ENCODE measurements around the gene GTPBP1. TPM values are rescaled to one million over a fixed set of nuclear protein-coding genes. Genes with fewer than 3 reads are reported as not detected.

Gene GTPBP1
- total RNA-seq, 2 experiments from 2014 or later, result 111 to 114 TPM

DNA sequence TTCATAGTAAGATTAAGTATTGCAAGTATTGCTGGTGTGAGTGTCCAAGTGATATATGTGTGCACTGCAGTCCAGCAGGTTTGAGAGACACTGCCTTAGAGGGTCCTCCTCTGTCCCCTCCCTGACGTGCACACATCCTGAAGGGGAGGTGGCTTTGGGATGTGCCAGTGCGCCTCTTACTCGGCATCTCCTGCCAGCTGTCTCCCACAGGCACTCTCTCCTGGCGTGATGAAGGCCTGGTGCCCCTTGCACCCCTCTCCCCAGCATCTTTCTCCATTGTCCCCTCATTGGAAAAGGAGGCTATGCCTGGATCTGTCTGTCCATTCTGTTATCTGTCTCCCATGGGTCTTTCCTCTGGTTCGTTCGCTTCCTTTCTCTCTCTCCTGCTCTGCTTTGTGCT is 24.2 kb downstream of the GTPBP1 start:
- CTCF ChIA-PET, result no interaction called here

GRCh38 chr22:38730411-38730871 is 24.7 kb downstream of the GTPBP1 start:
- Mint-ChIP-seq H3K4me1 (peaks cover 21% of the 10 kb centered on the region), H3K4me3 (no peak overlapping the region), H3K9me3 (no peaks in the 10 kb centered on the region), H3K27me3 (no peaks in the 10 kb centered on the region), H3K36me3 (ENCODE audit: low read depth) (peaks cover 91% of the 10 kb centered on the region), H3K27ac (peak overlapping the region; percentile 5)
- DNase-seq, result no peak
- POLR2A ChIA-PET, result interaction anchor here (1.1 to 16.2 kb wide), 5 partner anchors 10 to 49 kb away, joined by 3 to 479 read pairs (median 23); partner anchors contain the start of genes GTPBP1, SUN2 and TOMM22
- CTCF ChIA-PET, result no interaction called here

More for the DNA sequence above, 24.2 kb downstream of the GTPBP1 start:
- H3K36me3 Mint-ChIP-seq (ENCODE audit: low read depth), result peaks cover 91% of the 10 kb centered on the region
- H3K4me3 Mint-ChIP-seq, result no peak overlapping the region
- H3K9me3 Mint-ChIP-seq, result no peaks in the 10 kb centered on the region
- peak overlapping the region; percentile 5 for H3K27ac Mint-ChIP-seq
- POLR2A ChIA-PET, result interaction anchor here (1.3 to 16.2 kb wide), 4 partner anchors 10 to 24 kb away, joined by 6 to 479 read pairs (median 50); partner anchors contain the start of genes GTPBP1 and SUN2
- no peaks in the 10 kb centered on the region for H3K27me3 Mint-ChIP-seq
- peaks cover 17% of the 10 kb centered on the region for H3K4me1 Mint-ChIP-seq
- DNase-seq, result no peak

GRCh38 chr22:38731703-38732161 is 26.0 kb downstream of the GTPBP1 start:
- Mint-ChIP-seq H3K9me3 (no peaks in the 10 kb centered on the region), H3K27ac (peak overlapping the region; percentile 52), H3K4me1 (peaks cover 34% of the 10 kb centered on the region), H3K27me3 (no peaks in the 10 kb centered on the region), H3K36me3 (ENCODE audit: low read depth) (peaks cover 90% of the 10 kb centered on the region), H3K4me3 (peak overlapping the region; percentile 17)
- CTCF ChIA-PET, result interaction anchor here (0.6 to 4.0 kb wide), 4 partner anchors 10 to 614 kb away, joined by 3 to 14 read pairs (median 6); partner anchors contain the start of gene GTPBP1
- no peak for DNase-seq
- POLR2A ChIA-PET, result interaction anchor here (0.9 to 16.2 kb wide), 11 partner anchors 9 to 711 kb away, joined by 3 to 479 read pairs (median 23); partner anchors contain the start of genes GTPBP1 and SUN2

GRCh38 chr22:38732251-38732815 is 26.6 kb downstream of the GTPBP1 start:
- DNase-seq, result no peak
- CTCF ChIA-PET, result interaction anchor here (0.6 to 4.0 kb wide), 7 partner anchors 7 to 614 kb away, joined by 3 to 24 read pairs (median 7); partner anchors contain the start of gene GTPBP1
- Mint-ChIP-seq H3K4me3 (no peak overlapping the region), H3K27me3 (no peaks in the 10 kb centered on the region), H3K27ac (peak overlapping the region; percentile 52), H3K9me3 (no peaks in the 10 kb centered on the region), H3K4me1 (peaks cover 38% of the 10 kb centered on the region), H3K36me3 (ENCODE audit: low read depth) (peaks cover 90% of the 10 kb centered on the region)
- POLR2A ChIA-PET, result interaction anchor here (0.8 to 16.2 kb wide), 13 partner anchors 8 to 112 kb away, joined by 3 to 479 read pairs (median 17); partner anchors contain the start of genes GTPBP1, SUN2 and TOMM22

DNA sequence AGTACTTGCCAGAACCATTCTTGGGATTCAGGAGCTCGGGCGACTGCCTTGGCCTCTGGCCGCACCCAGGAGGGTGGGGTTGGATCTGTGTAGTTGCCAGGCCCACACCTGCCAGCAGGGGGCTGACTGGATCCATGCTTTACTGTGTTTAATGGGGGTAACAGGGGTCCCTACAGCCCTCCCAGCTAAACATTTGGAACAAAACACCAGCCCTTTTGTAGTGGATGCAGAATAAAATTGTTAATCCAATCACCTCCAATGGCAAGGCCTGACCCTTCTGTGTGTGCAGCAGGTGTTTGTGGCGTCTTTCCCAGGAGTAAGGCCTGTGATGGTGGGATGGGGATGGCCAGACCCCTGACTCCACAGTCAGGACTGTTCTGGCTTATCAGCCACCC is 27.6 kb downstream of the GTPBP1 start:
- Mint-ChIP-seq H3K36me3 (ENCODE audit: low read depth) (peaks cover 93% of the 10 kb centered on the region), H3K27ac (peak overlapping the region; percentile 68), H3K27me3 (no peaks in the 10 kb centered on the region), H3K4me1 (peaks cover 48% of the 10 kb centered on the region), H3K4me3 (peak overlapping the region; percentile 27), H3K9me3 (no peaks in the 10 kb centered on the region)
- CTCF ChIA-PET, result interaction anchor here (1.1 to 4.0 kb wide), 9 partner anchors 8 to 110 kb away, joined by 3 to 24 read pairs (median 6); partner anchors contain the start of gene GTPBP1
- DNase-seq, result peak; percentile 59
- POLR2A ChIA-PET, result interaction anchor here (0.6 to 16.2 kb wide), 15 partner anchors 10 to 1004 kb away, joined by 3 to 479 read pairs (median 7); partner anchors contain the start of genes GTPBP1, SUN2 and TOMM22

- no peaks in the 10 kb centered on the region for H3K27me3 Mint-ChIP-seq
- H3K4me1 Mint-ChIP-seq, result peaks cover 49% of the 10 kb centered on the region
- H3K27ac Mint-ChIP-seq, result peak overlapping the region; percentile 68
- no peaks in the 10 kb centered on the region for H3K9me3 Mint-ChIP-seq
- POLR2A ChIA-PET, result interaction anchor here (1.3 to 16.2 kb wide), 11 partner anchors 9 to 52 kb away, joined by 3 to 479 read pairs (median 23); partner anchors contain the start of genes GTPBP1, SUN2 and TOMM22
- DNase-seq, result no peak
- no peak overlapping the region for H3K4me3 Mint-ChIP-seq
- H3K36me3 Mint-ChIP-seq (ENCODE audit: low read depth), result peaks cover 92% of the 10 kb centered on the region
- CTCF ChIA-PET, result interaction anchor here (0.5 to 4.0 kb wide), 9 partner anchors 9 to 221 kb away, joined by 3 to 24 read pairs (median 4); partner anchors contain the start of gene GTPBP1
Observed at GRCh38 chr22:38733724-38734381, 28.1 kb downstream of the GTPBP1 start.

- ChIA-PET POLR2A (interaction anchor here (1.0 to 16.2 kb wide), 10 partner anchors 8 to 249 kb away, joined by 3 to 479 read pairs (median 28); partner anchors contain the start of genes GTPBP1 and SUN2), CTCF (interaction anchor here (0.5 to 4.0 kb wide), 8 partner anchors 9 to 222 kb away, joined by 3 to 24 read pairs (median 4); partner anchors contain the start of gene GTPBP1)
- H3K36me3 Mint-ChIP-seq (ENCODE audit: low read depth), result peaks cover 91% of the 10 kb centered on the region
- no peaks in the 10 kb centered on the region for H3K9me3 Mint-ChIP-seq
- peak overlapping the region; percentile 68 for H3K27ac Mint-ChIP-seq
- no peaks in the 10 kb centered on the region for H3K27me3 Mint-ChIP-seq
- DNase-seq, result no peak
- H3K4me3 Mint-ChIP-seq, result no peak overlapping the region
- peaks cover 49% of the 10 kb centered on the region for H3K4me1 Mint-ChIP-seq
Observed at GRCh38 chr22:38734421-38735100, 28.8 kb downstream of the GTPBP1 start.

DNA sequence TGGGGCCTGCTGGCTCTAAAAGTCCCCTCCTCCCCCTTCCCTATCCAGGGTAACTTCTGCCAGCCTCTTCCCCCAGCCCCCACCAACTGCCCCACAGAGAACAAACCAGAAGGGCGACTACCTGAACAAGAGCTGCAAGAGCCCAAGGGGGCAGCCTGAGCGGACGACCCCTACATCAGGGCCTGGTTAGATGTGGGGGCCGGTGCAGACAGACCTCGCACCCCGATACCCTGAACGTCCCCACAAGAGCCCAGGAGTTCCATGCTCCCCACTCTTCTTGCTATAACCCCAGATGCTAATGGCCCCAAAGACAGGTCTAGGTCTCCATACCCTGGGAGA is 29.4 kb downstream of the GTPBP1 start:
- Mint-ChIP-seq H3K4me1 (peaks cover 51% of the 10 kb centered on the region), H3K4me3 (no peak overlapping the region), H3K9me3 (no peaks in the 10 kb centered on the region), H3K36me3 (ENCODE audit: low read depth) (peaks cover 91% of the 10 kb centered on the region), H3K27me3 (no peaks in the 10 kb centered on the region), H3K27ac (peak overlapping the region; percentile 83)
- CTCF ChIA-PET, result interaction anchor here (4.0 kb wide), 2 partner anchors 10 to 29 kb away, joined by 14 to 24 read pairs; partner anchors contain the start of gene GTPBP1
- POLR2A ChIA-PET, result interaction anchor here (1.0 to 16.2 kb wide), 8 partner anchors 8 to 249 kb away, joined by 3 to 479 read pairs (median 36); partner anchors contain the start of genes GTPBP1 and SUN2
- no peak for DNase-seq

DNA sequence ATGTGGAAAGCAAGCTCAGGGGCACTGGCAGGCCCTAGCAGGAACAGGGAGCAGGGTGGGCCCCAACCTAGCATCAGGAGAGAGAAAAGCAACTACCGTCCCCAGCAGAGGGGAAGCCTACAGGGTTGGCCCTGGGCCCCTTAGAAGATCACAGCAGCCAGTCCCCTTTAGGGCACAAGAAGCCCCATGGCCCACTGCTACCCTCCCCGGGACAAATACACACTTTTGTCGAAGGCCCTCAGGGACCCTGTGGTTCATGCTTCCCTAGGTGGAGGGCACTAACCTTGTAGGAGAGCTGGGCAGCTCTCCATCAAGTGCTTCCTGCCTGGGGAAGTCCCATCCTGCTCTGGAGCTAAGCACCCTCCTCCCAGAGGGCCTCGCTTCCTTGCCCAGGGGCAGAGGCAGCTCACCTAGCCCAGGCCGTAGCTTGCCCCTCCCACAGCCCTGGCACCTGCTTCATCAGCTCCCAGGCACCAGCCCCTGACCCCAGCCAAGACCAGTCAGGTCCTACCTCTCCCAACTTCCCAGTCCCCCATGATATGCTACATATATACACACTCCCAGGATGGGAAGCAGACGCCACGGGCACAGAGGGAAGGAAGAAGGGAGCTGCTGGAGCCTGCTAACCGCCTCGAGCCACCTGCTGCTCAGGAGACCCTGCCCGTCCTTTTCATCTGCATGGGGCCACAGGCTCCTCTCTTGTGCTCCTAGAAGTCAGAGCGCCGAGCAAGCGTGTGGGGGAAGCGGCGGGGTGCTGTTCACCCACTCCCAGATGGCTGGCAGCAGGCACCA is 29.9 kb downstream of the GTPBP1 start:
- CTCF ChIA-PET, result interaction anchor here (4.0 kb wide), 2 partner anchors 11 to 29 kb away, joined by 14 to 24 read pairs; partner anchors contain the start of gene GTPBP1
- H3K27ac Mint-ChIP-seq, result peak overlapping the region; percentile 83
- POLR2A ChIA-PET, result interaction anchor here (1.0 to 16.2 kb wide), 9 partner anchors 13 to 248 kb away, joined by 3 to 479 read pairs (median 23); partner anchors contain the start of genes GTPBP1 and SUN2
- no peak for DNase-seq
- H3K4me1 Mint-ChIP-seq, result peaks cover 51% of the 10 kb centered on the region
- H3K36me3 Mint-ChIP-seq (ENCODE audit: low read depth), result peaks cover 91% of the 10 kb centered on the region
- no peak overlapping the region for H3K4me3 Mint-ChIP-seq
- H3K9me3 Mint-ChIP-seq, result no peaks in the 10 kb centered on the region
- no peaks in the 10 kb centered on the region for H3K27me3 Mint-ChIP-seq

- ChIA-PET CTCF (interaction anchor here (4.0 kb wide), 1 partner anchor 11 kb away, joined by 24 read pairs; no protein-coding TSS in a partner anchor), POLR2A (interaction anchor here (1.0 to 16.2 kb wide), 7 partner anchors 14 to 39 kb away, joined by 3 to 479 read pairs (median 34); partner anchors contain the start of genes GTPBP1 and SUN2)
- H3K4me1 Mint-ChIP-seq, result peaks cover 55% of the 10 kb centered on the region
- peak overlapping the region; percentile 83 for H3K27ac Mint-ChIP-seq
- no peak overlapping the region for H3K4me3 Mint-ChIP-seq
- peaks cover 91% of the 10 kb centered on the region for H3K36me3 Mint-ChIP-seq (ENCODE audit: low read depth)
- no peak for DNase-seq
- no peaks in the 10 kb centered on the region for H3K27me3 Mint-ChIP-seq
- H3K9me3 Mint-ChIP-seq, result no peaks in the 10 kb centered on the region
Observed at GRCh38 chr22:38736257-38736570, 30.5 kb downstream of the GTPBP1 start.

DNA sequence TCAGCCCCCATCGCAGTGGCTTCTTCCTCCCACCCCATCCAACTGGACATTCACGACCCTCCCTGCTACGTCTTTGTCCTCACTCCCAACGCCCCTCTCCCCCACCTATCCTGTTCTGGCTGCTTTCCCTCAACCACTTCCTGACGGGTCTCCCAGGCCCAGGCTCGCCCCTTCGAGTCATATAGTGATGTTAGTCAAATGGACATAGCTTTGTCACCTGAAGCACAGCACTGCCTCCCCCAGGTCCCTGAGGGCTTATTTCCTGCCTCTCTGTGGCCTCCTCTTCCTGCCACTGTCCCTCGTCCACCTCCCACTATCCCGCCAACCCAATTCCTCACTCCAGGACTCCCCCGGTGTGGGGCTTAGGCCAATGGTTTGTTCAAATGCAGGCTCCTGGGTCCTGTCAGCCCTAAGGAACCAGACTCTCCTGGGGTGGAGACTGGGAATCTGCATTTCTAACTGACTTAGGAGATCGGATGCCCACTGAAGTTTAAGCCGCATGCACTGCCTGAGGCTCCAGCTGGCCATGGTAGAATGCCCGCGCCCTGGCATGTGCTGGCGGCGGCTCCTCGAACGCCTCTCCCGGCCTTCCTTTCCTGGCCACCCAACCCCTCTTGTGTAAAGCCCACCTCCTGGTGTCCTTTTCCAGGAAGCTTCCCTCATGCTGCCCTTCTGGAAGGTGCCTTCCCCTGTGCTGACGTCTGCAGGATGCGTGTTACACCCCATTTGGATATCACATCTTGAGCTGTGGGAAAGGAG is 31.7 kb downstream of the GTPBP1 start:
- peaks cover 93% of the 10 kb centered on the region for H3K36me3 Mint-ChIP-seq (ENCODE audit: low read depth)
- ChIA-PET POLR2A (interaction anchor here (1.1 to 16.2 kb wide), 7 partner anchors 9 to 32 kb away, joined by 3 to 479 read pairs (median 15); partner anchors contain the start of genes GTPBP1 and SUN2), CTCF (no interaction called here)
- DNase-seq, result no peak
- H3K9me3 Mint-ChIP-seq, result no peaks in the 10 kb centered on the region
- peak overlapping the region; percentile 83 for H3K27ac Mint-ChIP-seq
- no peaks in the 10 kb centered on the region for H3K27me3 Mint-ChIP-seq
- H3K4me1 Mint-ChIP-seq, result peaks cover 59% of the 10 kb centered on the region
- no peak overlapping the region for H3K4me3 Mint-ChIP-seq

All from activated CD4-positive, alpha-beta memory T cell treated with anti-CD3 and anti-CD28 coated beads, Interleukin-2, amount 10 ng/mL, durations not matched to agents 7 days and 5 days (primary cell).